ENCODE measurements around the gene PDE6A.
A peak's percentile ranks its signal among the peaks of the same experiment; 100 is the strongest.

Gene PDE6A

DNA sequence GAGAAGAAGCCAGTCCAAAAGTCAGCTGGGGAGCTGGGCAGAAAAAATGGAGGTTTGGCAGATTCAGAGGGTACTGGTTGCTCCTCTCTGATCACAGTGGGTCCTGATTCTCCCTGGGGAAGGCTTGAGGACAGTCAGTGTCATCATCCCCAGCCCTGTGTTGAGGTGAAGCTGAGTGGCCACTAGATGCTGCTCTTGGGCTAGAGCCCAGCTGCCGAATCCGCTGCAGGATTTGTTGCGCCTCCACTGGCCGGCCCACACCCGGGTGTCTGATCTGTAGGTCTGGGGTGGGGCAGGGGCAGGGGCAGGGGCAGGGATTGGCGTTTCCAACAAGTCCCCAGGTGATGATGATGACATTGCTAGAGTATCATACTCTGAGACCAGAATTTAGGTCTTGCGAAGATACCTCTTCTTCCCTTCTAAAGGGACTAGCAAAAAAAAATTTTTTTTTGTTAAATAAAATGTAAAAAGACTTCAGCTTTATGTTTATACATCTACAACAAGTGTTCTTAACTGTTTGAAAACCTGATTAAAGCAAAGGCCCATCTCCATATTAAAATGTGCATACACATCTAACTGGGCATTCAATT, 106.8 kb downstream of the PDE6A start (continued):
- TF ChIP-seq, protein P1, sequence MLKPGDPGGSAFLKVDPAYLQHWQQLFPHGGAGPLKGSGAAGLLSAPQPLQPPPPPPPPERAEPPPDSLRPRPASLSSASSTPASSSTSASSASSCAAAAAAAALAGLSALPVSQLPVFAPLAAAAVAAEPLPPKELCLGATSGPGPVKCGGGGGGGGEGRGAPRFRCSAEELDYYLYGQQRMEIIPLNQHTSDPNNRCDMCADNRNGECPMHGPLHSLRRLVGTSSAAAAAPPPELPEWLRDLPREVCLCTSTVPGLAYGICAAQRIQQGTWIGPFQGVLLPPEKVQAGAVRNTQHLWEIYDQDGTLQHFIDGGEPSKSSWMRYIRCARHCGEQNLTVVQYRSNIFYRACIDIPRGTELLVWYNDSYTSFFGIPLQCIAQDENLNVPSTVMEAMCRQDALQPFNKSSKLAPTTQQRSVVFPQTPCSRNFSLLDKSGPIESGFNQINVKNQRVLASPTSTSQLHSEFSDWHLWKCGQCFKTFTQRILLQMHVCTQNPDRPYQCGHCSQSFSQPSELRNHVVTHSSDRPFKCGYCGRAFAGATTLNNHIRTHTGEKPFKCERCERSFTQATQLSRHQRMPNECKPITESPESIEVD (tag by site-specific recombination; IDR thresholded peaks at IDR 0.05), result no peak
- TF ChIP-seq, protein P2, sequence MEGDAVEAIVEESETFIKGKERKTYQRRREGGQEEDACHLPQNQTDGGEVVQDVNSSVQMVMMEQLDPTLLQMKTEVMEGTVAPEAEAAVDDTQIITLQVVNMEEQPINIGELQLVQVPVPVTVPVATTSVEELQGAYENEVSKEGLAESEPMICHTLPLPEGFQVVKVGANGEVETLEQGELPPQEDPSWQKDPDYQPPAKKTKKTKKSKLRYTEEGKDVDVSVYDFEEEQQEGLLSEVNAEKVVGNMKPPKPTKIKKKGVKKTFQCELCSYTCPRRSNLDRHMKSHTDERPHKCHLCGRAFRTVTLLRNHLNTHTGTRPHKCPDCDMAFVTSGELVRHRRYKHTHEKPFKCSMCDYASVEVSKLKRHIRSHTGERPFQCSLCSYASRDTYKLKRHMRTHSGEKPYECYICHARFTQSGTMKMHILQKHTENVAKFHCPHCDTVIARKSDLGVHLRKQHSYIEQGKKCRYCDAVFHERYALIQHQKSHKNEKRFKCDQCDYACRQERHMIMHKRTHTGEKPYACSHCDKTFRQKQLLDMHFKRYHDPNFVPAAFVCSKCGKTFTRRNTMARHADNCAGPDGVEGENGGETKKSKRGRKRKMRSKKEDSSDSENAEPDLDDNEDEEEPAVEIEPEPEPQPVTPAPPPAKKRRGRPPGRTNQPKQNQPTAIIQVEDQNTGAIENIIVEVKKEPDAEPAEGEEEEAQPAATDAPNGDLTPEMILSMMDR (tag by site-specific recombination; IDR thresholded peaks at IDR 0.05), result peak; percentile 79
- TF ChIP-seq ZNF2 (tag by site-specific recombination; IDR thresholded peaks at IDR 0.05), result no peak
- no peak for TF ChIP-seq KLF9 (tag by site-specific recombination; IDR thresholded peaks at IDR 0.05; ENCODE audit: low read depth)
- TF ChIP-seq KLF7 (tag by site-specific recombination; IDR thresholded peaks at IDR 0.05; ENCODE audit: borderline replicate concordance), result no peak
- no peak for TF ChIP-seq ZNF701 (tag by site-specific recombination; IDR thresholded peaks at IDR 0.05)
- TF ChIP-seq KLF8 (tag by site-specific recombination; IDR thresholded peaks at IDR 0.05), result no peak
- TF ChIP-seq, protein P3, sequence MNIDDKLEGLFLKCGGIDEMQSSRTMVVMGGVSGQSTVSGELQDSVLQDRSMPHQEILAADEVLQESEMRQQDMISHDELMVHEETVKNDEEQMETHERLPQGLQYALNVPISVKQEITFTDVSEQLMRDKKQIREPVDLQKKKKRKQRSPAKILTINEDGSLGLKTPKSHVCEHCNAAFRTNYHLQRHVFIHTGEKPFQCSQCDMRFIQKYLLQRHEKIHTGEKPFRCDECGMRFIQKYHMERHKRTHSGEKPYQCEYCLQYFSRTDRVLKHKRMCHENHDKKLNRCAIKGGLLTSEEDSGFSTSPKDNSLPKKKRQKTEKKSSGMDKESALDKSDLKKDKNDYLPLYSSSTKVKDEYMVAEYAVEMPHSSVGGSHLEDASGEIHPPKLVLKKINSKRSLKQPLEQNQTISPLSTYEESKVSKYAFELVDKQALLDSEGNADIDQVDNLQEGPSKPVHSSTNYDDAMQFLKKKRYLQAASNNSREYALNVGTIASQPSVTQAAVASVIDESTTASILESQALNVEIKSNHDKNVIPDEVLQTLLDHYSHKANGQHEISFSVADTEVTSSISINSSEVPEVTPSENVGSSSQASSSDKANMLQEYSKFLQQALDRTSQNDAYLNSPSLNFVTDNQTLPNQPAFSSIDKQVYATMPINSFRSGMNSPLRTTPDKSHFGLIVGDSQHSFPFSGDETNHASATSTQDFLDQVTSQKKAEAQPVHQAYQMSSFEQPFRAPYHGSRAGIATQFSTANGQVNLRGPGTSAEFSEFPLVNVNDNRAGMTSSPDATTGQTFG (tag by site-specific recombination; IDR thresholded peaks at IDR 0.05; ENCODE audit: borderline replicate concordance), result no peak
- TF ChIP-seq, protein P4, sequence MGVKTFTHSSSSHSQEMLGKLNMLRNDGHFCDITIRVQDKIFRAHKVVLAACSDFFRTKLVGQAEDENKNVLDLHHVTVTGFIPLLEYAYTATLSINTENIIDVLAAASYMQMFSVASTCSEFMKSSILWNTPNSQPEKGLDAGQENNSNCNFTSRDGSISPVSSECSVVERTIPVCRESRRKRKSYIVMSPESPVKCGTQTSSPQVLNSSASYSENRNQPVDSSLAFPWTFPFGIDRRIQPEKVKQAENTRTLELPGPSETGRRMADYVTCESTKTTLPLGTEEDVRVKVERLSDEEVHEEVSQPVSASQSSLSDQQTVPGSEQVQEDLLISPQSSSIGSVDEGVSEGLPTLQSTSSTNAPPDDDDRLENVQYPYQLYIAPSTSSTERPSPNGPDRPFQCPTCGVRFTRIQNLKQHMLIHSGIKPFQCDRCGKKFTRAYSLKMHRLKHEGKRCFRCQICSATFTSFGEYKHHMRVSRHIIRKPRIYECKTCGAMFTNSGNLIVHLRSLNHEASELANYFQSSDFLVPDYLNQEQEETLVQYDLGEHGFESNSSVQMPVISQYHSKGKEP (tag by site-specific recombination; IDR thresholded peaks at IDR 0.05), result peak; percentile 65
- TF ChIP-seq ZNF596 (tag by site-specific recombination; IDR thresholded peaks at IDR 0.05), result no peak

DNA sequence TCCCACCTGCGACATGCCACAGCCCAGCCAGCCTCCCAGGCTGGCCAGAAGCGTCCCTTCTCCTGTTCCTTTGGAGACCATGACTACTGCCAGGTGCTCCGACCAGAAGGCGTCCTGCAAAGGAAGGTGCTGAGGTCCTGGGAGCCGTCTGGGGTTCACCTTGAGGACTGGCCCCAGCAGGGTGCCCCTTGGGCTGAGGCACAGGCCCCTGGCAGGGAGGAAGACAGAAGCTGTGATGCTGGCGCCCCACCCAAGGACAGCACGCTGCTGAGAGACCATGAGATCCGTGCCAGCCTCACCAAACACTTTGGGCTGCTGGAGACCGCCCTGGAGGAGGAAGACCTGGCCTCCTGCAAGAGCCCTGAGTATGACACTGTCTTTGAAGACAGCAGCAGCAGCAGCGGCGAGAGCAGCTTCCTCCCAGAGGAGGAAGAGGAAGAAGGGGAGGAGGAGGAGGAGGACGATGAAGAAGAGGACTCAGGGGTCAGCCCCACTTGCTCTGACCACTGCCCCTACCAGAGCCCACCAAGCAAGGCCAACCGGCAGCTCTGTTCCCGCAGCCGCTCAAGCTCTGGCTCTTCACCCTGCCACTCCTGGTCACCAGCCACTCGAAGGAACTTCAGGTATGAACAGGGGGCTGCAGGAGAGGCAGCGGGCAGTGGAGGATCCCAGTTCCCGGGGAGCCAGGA, 108.0 kb downstream of the PDE6A start:
- TF ChIP-seq, protein P5, sequence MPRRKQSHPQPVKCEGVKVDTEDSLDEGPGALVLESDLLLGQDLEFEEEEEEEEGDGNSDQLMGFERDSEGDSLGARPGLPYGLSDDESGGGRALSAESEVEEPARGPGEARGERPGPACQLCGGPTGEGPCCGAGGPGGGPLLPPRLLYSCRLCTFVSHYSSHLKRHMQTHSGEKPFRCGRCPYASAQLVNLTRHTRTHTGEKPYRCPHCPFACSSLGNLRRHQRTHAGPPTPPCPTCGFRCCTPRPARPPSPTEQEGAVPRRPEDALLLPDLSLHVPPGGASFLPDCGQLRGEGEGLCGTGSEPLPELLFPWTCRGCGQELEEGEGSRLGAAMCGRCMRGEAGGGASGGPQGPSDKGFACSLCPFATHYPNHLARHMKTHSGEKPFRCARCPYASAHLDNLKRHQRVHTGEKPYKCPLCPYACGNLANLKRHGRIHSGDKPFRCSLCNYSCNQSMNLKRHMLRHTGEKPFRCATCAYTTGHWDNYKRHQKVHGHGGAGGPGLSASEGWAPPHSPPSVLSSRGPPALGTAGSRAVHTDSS (tag by site-specific recombination; IDR thresholded peaks at IDR 0.05), result peak; percentile 78
- TF ChIP-seq ZBTB8A (tag by site-specific recombination; IDR thresholded peaks at IDR 0.05), result no peak
- POLR2A ChIA-PET, result no interaction called here

More for the DNA sequence above, 108.0 kb downstream of the PDE6A start:
- peaks cover 0 to 5% of the 10 kb centered on the region in 2 experiments; a peak in 1 of 3 replicates for H3K36me3 ChIP-seq (ENCODE audit: control insufficient read depth in 2 of 2, insufficient read depth in 1 of 2, low read length in 2 of 2)
- no peaks in the 10 kb centered on the region for H3K4me1 ChIP-seq (ENCODE audit: control insufficient read depth, insufficient read depth, low read length)
- H3K9me3 ChIP-seq (ENCODE audit: control insufficient read depth, insufficient read depth, low read depth, low read length), result no peaks in the 10 kb centered on the region
- CTCF ChIA-PET, result interaction anchor here (0.5 to 21.2 kb wide), 17 partner anchors 10 to 287 kb away, joined by 3 to 355 read pairs (median 4); partner anchors contain the start of gene SLC26A2
- H3K27ac ChIP-seq (ENCODE audit: extremely low read depth, low read depth, low read length), result no peak overlapping the region
- no peak overlapping the region for H3K4me3 ChIP-seq (ENCODE audit: low read depth, low read length)

Measured in HEK293 (cell line).